Erythroblast (primary cell): ENCODE results near the gene PIRT.

Experiments used
- GATA1 ChIP-seq: IDR thresholded peaks from 2 replicates; pipeline ENCODE4 v1.6.1; 2011; ENCODE audit warnings: low read depth, mild to moderate bottlenecking, control low read depth, low read length, moderate library complexity
- POLR2A ChIP-seq: IDR thresholded peaks from 2 replicates; pipeline ENCODE4 v1.6.1; 2011; ENCODE audit warnings: mild to moderate bottlenecking, low read length

DNA sequence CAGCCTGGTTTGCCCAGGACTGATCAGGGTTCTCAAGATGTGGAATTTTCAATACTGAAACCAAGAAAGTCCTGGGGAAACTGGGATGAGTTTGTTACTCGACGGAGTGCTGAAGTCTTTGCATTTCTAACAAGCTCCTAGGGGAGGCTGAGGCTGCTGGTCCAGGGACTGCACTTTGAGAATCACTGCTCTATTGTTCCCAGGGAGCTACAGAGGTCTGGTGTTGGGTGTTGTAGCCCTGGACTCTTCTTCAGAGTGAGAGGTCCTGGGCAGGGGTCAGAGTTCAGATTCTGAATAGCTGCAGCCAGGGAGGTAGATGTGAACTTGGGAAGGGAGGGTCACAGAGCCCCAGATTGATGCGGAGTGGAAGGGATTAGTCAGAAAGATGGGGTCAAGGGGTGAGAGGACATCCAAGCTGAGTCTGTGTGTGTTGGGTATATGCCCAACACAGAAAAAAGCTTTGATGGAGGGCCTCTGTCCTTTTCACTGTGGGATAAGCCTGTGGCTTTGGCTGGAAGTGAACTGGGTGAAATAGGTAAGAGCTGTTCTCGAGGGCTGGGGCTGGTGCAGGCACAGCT lies 48.1 kb downstream of the PIRT start:
- TF ChIP-seq POLR2A (no peak), GATA1 (no peak)
